Lung (tissue), 12 donors: ENCODE results near the gene NPAS3. TPM values are rescaled to one million over a fixed set of nuclear protein-coding genes. Genes with fewer than 3 reads are reported as not detected.

Experiments used
- ATAC-seq: fragments of 200-7000 bp; cut with Tn5 transposase; one replicate; pipeline ENCODE4 v1.9.1; 2020; ENCODE audit warnings: moderate number of reproducible peaks; ENCODE audit not compliant: insufficient read depth, low FRiP score
- DNase-seq, 3 donors: peaks; one replicate each; pipeline ENCODE4 v3.0.0-alpha.2; 2013 to 2017
- H3K27ac ChIP-seq, 2 donors: one replicate each; pipeline ENCODE4 v1.5.1; 2013; ENCODE audit warnings: mild to moderate bottlenecking in 2 of 2, moderate library complexity in 2 of 2, control low read depth in 1 of 2, inconsistent platforms in 1 of 2, low read depth in 1 of 2, low read length in 1 of 2
- H3K27me3 ChIP-seq, 3 donors: one replicate each; pipeline ENCODE4 v1.5.1; 2013; ENCODE audit warnings: low read length in 2 of 3; ENCODE audit not compliant: control insufficient read depth in 3 of 3, insufficient read depth in 3 of 3
- H3K36me3 ChIP-seq, 4 donors: one replicate each; pipeline ENCODE4 v1.5.1; 2013; ENCODE audit warnings: low read length in 4 of 4, mild to moderate bottlenecking in 1 of 4, moderate library complexity in 1 of 4; ENCODE audit not compliant: control insufficient read depth in 4 of 4, insufficient read depth in 4 of 4
- H3K4me1 ChIP-seq, 5 donors: one replicate each; pipeline ENCODE4 v1.5.1; 2013; ENCODE audit warnings: low read length in 5 of 5, mild to moderate bottlenecking in 2 of 5, moderate library complexity in 1 of 5; ENCODE audit not compliant: control insufficient read depth in 5 of 5, insufficient read depth in 5 of 5
- H3K4me3 ChIP-seq: one replicate; pipeline ENCODE4 v1.5.1; 2013; ENCODE audit warnings: mild to moderate bottlenecking, control low read depth, moderate library complexity
- H3K9ac ChIP-seq, 2 donors: one replicate each; pipeline ENCODE4 v1.5.1; 2013; ENCODE audit warnings: low read length in 2 of 2, control low read depth in 1 of 2; ENCODE audit not compliant: insufficient read depth in 1 of 2
- H3K9me3 ChIP-seq, 4 donors: one replicate each; pipeline ENCODE4 v1.5.1; 2013; ENCODE audit warnings: low read length in 3 of 4, mild to moderate bottlenecking in 1 of 4, moderate library complexity in 1 of 4; ENCODE audit not compliant: control insufficient read depth in 4 of 4, insufficient read depth in 3 of 4
- CTCF ChIP-seq: IDR thresholded peaks from 2 replicates; pipeline ENCODE4 v1.5.1; 2012; ENCODE audit warnings: mild to moderate bottlenecking; ENCODE audit errors: control extremely low read depth, extremely low read depth
- WGBS, 2 donors: extraction: QIAGEN DNeasy Blood & Tissue Kit; methylation state at CpG; one replicate each; pipeline ENCODE4 v1.1.7; 2013; 5-methylcytosine and 5-hydroxymethylcytosine counted together
- polyA plus RNA-seq, 2 donors: library from polyadenylated mRNA; stranded (reverse); fragments of 200-250 nt; gene quantifications; one replicate each; pipeline ENCODE4 v1.2.1, GENCODE V29; 2013
- total RNA-seq, 2 donors: library from RNA; depleted of rRNA in 1 of 2; stranded (reverse); fragments of >200 nt in 1 of 2; gene quantifications; one replicate each; pipeline ENCODE4 v1.2.1, GENCODE V29; 2014 to 2021
- donor health status: control.
- donor health status: control.
- donor health status: Bipolar disorder and iron deficiency.
- donor health status: healthy.
- donor health status: DM: yes; HTN: yes; CAD: no.

The NPAS3 gene
- total and polyA plus RNA-seq, 4 donors, result 0.13 to 0.48 (median 0.33) TPM

- Histone ChIP-seq H3K4me3 (no peak overlapping the region), H3K9ac (no peak overlapping the region), H3K36me3 (no peaks in the 10 kb centered on the region), H3K27me3 (peaks cover 0 to 6% (median 5%) of the 10 kb centered on the region in 3 donors), H3K9me3 (no peaks in the 10 kb centered on the region), H3K4me1 (peaks cover 0 to 7% (median 0%) of the 10 kb centered on the region in 5 donors), H3K27ac (no peak overlapping the region)
- DNase-seq (no peak), ATAC-seq (no peak)
- 85 to 91% methylated on average over 6 of the region's 6 CpGs for WGBS, 2 donors
- TF ChIP-seq CTCF, result no peak
These were observed 544.4 kb downstream of the NPAS3 start for GRCh38 chr14:33483110-33483509.

- Histone ChIP-seq H3K27me3 (peaks cover 0 to 6% (median 5%) of the 10 kb centered on the region in 3 donors), H3K4me1 (peaks cover 0 to 7% (median 0%) of the 10 kb centered on the region in 5 donors), H3K4me3 (no peak overlapping the region), H3K36me3 (no peaks in the 10 kb centered on the region), H3K9ac (no peak overlapping the region), H3K27ac (no peak overlapping the region), H3K9me3 (no peaks in the 10 kb centered on the region)
- 79 to 87% methylated on average over 4 of the region's 4 CpGs for WGBS, 2 donors
- TF ChIP-seq CTCF, result no peak
- no peak for DNase-seq
- ATAC-seq, result no peak
These were observed 544.9 kb downstream of the NPAS3 start for GRCh38 chr14:33483541-33483940.

GRCh38 chr14:33484264-33484663, 545.6 kb downstream of the NPAS3 start:
- peaks cover 0 to 7% (median 0%) of the 10 kb centered on the region in 5 donors for H3K4me1 ChIP-seq
- peaks cover 0 to 5% (median 4%) of the 10 kb centered on the region in 3 donors for H3K27me3 ChIP-seq
- no peak for ATAC-seq
- WGBS, 2 donors, result 11 to 20% methylated on average over 5 of the region's 5 CpGs
- H3K9ac ChIP-seq, result no peak overlapping the region
- TF ChIP-seq CTCF, result no peak
- H3K4me3 ChIP-seq, result no peak overlapping the region
- H3K36me3 ChIP-seq, result no peaks in the 10 kb centered on the region
- no peak overlapping the region for H3K27ac ChIP-seq
- no peak for DNase-seq
- no peaks in the 10 kb centered on the region for H3K9me3 ChIP-seq

- WGBS, 2 donors, result 72 to 92% methylated on average over 2 of the region's 2 CpGs
- TF ChIP-seq CTCF, result no peak
- H3K27me3 ChIP-seq, result peaks cover 0 to 5% (median 4%) of the 10 kb centered on the region in 3 donors
- ATAC-seq, result no peak
- no peaks in the 10 kb centered on the region for H3K9me3 ChIP-seq
- H3K4me1 ChIP-seq, result peaks cover 0 to 7% (median 0%) of the 10 kb centered on the region in 5 donors
- no peaks in the 10 kb centered on the region for H3K36me3 ChIP-seq
- no peak overlapping the region for H3K4me3 ChIP-seq
- no peak overlapping the region for H3K27ac ChIP-seq
- no peak overlapping the region for H3K9ac ChIP-seq
- no peak for DNase-seq
These were observed 547.7 kb downstream of the NPAS3 start for GRCh38 chr14:33486332-33486890.
